HG02885 (cell line): ENCODE results near the gene MOB2.
"Not testable (repeated sequence)": the region's sequence is repeated elsewhere in the genome, so short reads cannot be mapped to it uniquely, and the experiment has no call there.

Experiments used
- ATAC-seq: cut with Tn5 transposase; IDR thresholded peaks from one replicate; pipeline ENCODE4 v1.9.1; 2021; ENCODE audit warnings: mild to moderate bottlenecking; ENCODE audit not compliant: unreplicated experiment, poor library complexity

Gene MOB2

DNA sequence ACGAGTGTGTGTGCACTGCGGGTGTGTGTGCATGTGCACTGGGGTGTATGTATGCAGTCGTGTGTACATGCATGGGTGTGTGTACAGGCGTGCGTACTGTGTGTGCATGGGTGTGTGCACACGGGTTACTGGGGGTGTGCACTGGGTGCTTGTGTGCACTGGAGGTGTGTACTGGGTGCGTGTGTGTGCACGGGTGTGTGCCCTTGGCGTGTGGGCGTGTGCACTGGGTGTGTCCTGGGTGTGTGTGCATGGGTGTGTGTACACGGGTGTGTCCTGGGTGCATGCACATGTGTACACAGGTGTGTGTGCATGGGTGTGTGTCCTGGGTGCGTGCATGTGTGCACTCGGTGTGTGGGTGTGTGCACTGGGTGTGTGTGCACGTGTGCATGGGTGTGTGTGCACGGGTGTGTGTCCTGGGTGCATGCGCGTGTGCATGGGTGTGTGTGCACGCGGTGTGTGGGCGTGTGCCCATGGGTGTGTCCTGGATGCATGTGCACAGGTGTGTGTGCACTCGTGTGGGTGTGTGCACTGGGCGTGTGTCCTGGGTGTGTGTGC lies 57.7 kb downstream of the MOB2 start:
- ATAC-seq, result no peak

DNA sequence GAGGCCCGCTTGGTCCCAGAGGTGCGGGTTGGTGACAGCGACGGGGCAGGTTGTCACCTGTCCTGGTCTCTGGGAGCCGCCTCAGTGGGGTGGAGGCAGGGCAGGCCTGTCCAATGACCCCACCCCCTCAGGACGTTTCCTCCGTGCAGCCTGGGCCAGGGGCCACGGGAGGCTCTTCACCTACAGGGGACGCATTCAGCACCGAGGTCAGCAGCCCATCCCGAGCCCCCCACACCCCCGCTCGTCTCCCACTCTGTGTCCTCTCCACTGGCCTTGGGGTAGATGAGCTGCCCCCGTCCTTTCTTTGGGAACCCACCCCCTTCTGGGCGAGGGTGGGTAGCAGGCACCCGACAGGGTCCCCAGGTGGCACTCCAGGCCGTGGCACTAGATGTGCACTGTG lies 61.1 kb downstream of the MOB2 start:
- no peak for ATAC-seq

DNA sequence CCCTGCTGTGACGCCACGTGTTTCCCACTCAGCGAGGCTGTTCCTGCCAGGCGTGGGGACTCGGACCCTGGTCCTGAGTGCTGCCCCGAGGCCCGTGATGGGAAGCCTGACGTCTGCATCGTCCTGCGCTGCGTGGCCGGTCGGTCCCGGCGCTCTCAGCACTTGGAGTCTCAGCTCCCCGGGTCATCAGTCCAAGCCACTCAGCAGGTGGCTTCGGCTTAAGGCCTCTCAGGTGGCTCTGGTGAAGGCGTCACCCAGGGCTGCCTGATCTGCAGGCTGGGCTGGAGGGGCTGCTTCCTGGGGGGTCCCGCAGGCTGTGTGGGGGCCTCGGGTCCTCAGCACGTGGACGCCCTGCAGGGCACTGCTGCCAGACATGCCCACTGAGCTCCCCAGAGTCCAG lies 61.6 kb downstream of the MOB2 start:
- ATAC-seq, result no peak

DNA sequence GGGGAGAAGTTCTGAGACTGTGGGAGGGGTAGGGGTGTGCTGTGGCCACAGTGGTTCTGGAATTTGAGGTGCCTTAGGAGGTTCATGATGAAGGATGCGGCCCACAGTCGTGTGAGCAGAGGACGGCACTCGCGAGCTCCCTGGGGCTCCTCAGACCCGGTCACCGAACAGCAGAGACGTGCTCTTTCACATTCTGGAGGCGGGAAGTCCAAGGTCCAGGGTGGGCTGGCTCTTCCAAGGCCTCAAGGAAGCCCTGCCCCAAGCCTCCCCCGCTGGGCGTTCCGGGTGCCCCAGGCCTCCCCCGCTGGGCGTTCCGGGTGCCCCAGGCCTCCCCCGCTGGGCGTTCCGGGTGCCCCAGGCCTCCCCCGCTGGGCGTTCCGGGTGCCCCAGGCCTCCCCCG lies 63.2 kb downstream of the MOB2 start:
- ATAC-seq, result not testable (repeated sequence)

DNA sequence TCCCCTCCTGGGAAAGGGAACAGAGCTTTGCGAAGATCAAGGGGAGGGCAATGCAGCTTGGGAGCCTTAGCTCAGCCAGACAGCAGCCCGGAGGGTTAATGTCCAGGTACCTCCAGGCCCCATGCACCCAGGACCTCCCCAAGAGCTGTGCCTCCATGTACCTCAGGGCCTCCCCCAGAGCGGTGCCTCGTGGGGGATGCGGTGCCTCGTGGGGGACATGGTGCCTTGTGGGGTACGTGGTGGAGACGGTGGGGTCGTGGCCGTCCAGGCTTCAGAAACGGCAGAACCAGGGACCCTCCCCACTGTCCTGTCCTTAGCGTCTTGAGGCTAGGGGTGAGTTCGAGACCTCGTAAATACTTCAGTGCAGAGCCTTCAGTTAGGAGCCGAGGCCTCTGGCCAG lies 63.6 kb downstream of the MOB2 start:
- no peak for ATAC-seq

DNA sequence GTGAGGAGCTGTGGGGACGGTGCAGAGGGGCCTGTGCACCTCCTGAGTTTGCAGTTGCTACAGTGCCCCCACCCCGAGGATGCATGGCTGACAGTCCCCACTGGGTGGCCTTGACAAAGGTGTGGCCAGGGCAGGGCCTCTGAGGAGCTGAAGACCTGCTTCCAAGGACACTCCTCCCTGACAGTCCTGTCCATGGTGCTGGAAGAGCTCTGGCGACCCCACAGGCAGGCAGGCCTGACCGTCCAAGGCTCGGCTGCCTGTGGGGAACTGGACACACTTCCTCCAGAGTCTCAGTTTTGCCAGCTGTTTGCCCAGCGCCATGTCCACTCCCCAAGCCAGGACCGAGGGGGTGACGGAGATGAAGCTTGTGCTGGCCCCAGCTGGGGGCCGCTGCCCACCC lies 64.1 kb downstream of the MOB2 start:
- no peak for ATAC-seq

DNA sequence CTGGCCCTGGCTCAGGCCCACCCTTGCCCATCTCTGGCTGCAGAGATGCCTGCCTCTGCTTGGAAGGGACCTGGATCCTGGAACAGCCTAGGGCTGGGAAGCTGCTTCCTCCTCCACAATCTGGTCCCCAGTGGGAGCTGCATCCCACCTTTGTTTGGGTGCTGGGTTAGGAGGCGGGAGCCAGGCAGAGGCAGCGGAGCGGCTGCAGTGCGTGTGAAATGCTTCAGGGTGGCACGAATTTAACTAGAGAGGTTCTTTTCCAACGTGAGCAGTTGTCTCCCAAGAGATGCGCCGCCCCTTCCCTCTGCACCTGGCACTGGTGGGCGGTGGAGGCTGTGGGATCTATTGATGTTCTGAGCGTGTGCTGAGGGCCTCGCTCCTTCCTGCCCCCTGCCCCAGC lies 65.3 kb downstream of the MOB2 start:
- ATAC-seq, result no peak

DNA sequence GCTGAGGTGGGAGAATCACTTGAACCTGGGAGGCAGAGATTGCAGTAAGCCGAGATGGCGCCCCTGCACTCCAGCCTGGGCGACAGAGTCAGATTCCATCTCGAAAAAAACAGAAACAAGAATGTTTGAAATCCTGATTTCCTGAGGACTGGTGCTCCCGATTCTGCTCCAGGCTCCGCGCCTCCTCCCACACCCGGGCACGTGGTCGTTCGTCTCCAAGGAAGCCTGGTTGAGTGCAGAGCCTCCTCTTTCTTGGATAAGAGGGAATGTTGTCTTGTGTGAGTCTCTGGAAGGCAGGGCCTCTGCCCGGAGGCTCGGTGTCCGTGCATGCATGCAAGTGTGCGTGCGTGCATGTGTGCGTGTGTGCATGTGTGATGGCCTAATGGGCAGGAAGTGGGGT lies 66.8 kb downstream of the MOB2 start:
- ATAC-seq, result no peak
